HG03575 (cell line): ENCODE data around the gene TRIB2.

Experiments used
- ATAC-seq: cut with Tn5 transposase; IDR thresholded peaks from one replicate; pipeline ENCODE4 v1.9.1; 2021; ENCODE audit not compliant: unreplicated experiment, insufficient number of reproducible peaks, low FRiP score; ENCODE audit errors: extremely low read depth

The TRIB2 gene

GRCh38 chr2:12733846-12734245 lies 17.1 kb downstream of the TRIB2 start:
- no peak for ATAC-seq

GRCh38 chr2:12734914-12735654 lies 18.3 kb downstream of the TRIB2 start:
- ATAC-seq: no peak

GRCh38 chr2:12737297-12737696 lies 20.6 kb downstream of the TRIB2 start:
- ATAC-seq: no peak

GRCh38 chr2:12737738-12738485 lies 21.2 kb downstream of the TRIB2 start:
- ATAC-seq: no peak

GRCh38 chr2:12739721-12740254 lies 23.1 kb downstream of the TRIB2 start:
- ATAC-seq: no peak

GRCh38 chr2:12741380-12741779 lies 24.6 kb downstream of the TRIB2 start:
- no peak for ATAC-seq

GRCh38 chr2:12742891-12743290 lies 26.2 kb downstream of the TRIB2 start:
- no peak for ATAC-seq

- no peak for ATAC-seq
Measured at GRCh38 chr2:12750166-12750905, 33.6 kb downstream of the TRIB2 start.

- no peak for ATAC-seq
Measured at GRCh38 chr2:12754643-12755042, 37.9 kb downstream of the TRIB2 start.

GRCh38 chr2:12755384-12755783 lies 38.6 kb downstream of the TRIB2 start:
- no peak for ATAC-seq

- ATAC-seq: no peak
Measured at GRCh38 chr2:12759248-12759647, 42.5 kb downstream of the TRIB2 start.

GRCh38 chr2:12761104-12761503 lies 44.4 kb downstream of the TRIB2 start:
- ATAC-seq: no peak

- no peak for ATAC-seq
Measured at GRCh38 chr2:12762337-12762736, 45.6 kb downstream of the TRIB2 start.

GRCh38 chr2:12762976-12763375 lies 46.2 kb downstream of the TRIB2 start:
- no peak for ATAC-seq

GRCh38 chr2:12763486-12763885 lies 46.8 kb downstream of the TRIB2 start:
- ATAC-seq: no peak

GRCh38 chr2:12764075-12764730 lies 47.5 kb downstream of the TRIB2 start:
- no peak for ATAC-seq

GRCh38 chr2:12764849-12765605 lies 48.3 kb downstream of the TRIB2 start:
- ATAC-seq: no peak

- no peak for ATAC-seq
Measured at GRCh38 chr2:12766421-12766879, 49.7 kb downstream of the TRIB2 start.
